Measurements from ENCODE around the gene TADA2B.

GRCh38 chr4:7066006-7066405 is 22.8 kb downstream of the TADA2B start:
- TF ChIP-seq CTCF (IDR thresholded peaks at IDR 0.05) = no peak
- no peak for TF ChIP-seq ZFX (IDR thresholded peaks at IDR 0.05; ENCODE audit: borderline replicate concordance)
